Skeletal muscle cell (primary cell): ENCODE measurements around the gene FSTL1.

Experiments
- DNase-seq: peaks from one replicate; pipeline ENCODE4 v3.0.0-alpha.2; 2010; ENCODE audit warnings: low read depth
- H3K4me3 ChIP-seq: 2 replicates; pipeline ENCODE4 v1.5.1; 2011; ENCODE audit warnings: low read depth, mild to moderate bottlenecking, control low read depth, low read length, moderate library complexity

Gene FSTL1

GRCh38 chr3:120420928-120421551 is 29.8 kb downstream of the FSTL1 start:
- DNase-seq = peak; percentile 51
- no peak overlapping the region for H3K4me3 ChIP-seq

GRCh38 chr3:120420360-120420759 is 30.4 kb downstream of the FSTL1 start:
- H3K4me3 ChIP-seq = no peak overlapping the region
- no peak for DNase-seq

- H3K4me3 ChIP-seq = no peak overlapping the region
- DNase-seq = no peak
Measured at GRCh38 chr3:120419797-120420196, 31.0 kb downstream of the FSTL1 start.

- no peak for DNase-seq
- H3K4me3 ChIP-seq = no peak overlapping the region
Measured at GRCh38 chr3:120418866-120419490, 31.8 kb downstream of the FSTL1 start.

GRCh38 chr3:120418446-120418845 is 32.3 kb downstream of the FSTL1 start:
- no peak for DNase-seq
- H3K4me3 ChIP-seq = no peak overlapping the region

- peak; percentile 96 for DNase-seq
- peak overlapping the region; percentile 9 for H3K4me3 ChIP-seq
Measured at GRCh38 chr3:120417272-120417911, 33.4 kb downstream of the FSTL1 start.

- no peak overlapping the region for H3K4me3 ChIP-seq
Measured at GRCh38 chr3:120416868-120417267, 33.9 kb downstream of the FSTL1 start.

GRCh38 chr3:120415756-120416155 is 35.0 kb downstream of the FSTL1 start:
- DNase-seq = no peak
- no peak overlapping the region for H3K4me3 ChIP-seq

More at GRCh38 chr3:120416868-120417267, 33.9 kb downstream of the FSTL1 start:
- DNase-seq = no peak

- no peak for DNase-seq
- no peak overlapping the region for H3K4me3 ChIP-seq
Measured at GRCh38 chr3:120410541-120410940, 40.3 kb downstream of the FSTL1 start.

GRCh38 chr3:120410116-120410515 is 40.7 kb downstream of the FSTL1 start:
- H3K4me3 ChIP-seq = no peak overlapping the region

GRCh38 chr3:120407508-120408287 is 43.1 kb downstream of the FSTL1 start:
- no peak for DNase-seq
- no peak overlapping the region for H3K4me3 ChIP-seq

More at GRCh38 chr3:120410116-120410515, 40.7 kb downstream of the FSTL1 start:
- DNase-seq = no peak

DNA sequence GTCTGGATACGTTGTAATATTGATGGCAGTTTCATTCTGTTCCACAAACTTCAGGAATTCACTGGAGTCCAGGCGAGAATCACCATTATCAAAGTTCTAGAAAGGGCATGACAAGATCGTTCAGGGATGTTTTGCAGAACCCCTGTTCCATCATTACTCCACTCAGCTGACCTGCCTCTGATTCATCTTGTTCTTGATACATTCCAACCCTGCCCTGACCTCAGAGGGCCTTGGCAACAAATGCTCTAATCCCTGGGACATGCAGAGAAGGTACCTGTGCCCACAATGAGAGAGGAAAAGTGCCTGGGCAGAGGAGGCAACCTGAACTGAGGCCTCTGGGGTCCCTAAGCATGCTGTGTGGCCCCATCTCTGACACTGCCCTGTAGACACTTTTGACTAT is 45.9 kb downstream of the FSTL1 start:
- H3K4me3 ChIP-seq = no peak overlapping the region
- no peak for DNase-seq

GRCh38 chr3:120402257-120402656 is 48.5 kb downstream of the FSTL1 start:
- no peak for DNase-seq
- H3K4me3 ChIP-seq = no peak overlapping the region

GRCh38 chr3:120399372-120399771 is 51.4 kb downstream of the FSTL1 start:
- no peak for DNase-seq
- no peak overlapping the region for H3K4me3 ChIP-seq

DNA sequence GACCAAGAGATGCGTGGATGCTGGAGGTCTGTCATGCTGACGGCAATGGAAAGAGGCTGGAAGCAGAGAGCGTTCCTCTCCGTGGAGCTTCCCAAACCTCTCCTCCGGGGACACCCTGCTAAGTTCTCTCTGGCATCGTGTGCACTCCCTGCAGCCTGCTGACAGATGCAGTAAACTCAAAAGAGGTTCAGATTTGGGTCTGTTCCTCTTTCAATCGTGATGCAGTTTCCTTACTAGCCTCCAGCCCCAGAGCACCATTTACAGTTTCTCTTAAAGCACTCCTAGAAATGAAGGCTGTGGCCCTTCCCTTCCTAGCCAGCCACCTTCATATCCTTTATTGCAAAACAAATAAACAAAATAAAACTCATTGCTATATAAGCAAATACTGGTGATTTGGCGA is 54.3 kb downstream of the FSTL1 start:
- DNase-seq = no peak

GRCh38 chr3:120394347-120394746 is 56.4 kb downstream of the FSTL1 start:
- DNase-seq = no peak
- H3K4me3 ChIP-seq = no peak overlapping the region

More for the DNA sequence above, 54.3 kb downstream of the FSTL1 start:
- H3K4me3 ChIP-seq = no peak overlapping the region

DNA sequence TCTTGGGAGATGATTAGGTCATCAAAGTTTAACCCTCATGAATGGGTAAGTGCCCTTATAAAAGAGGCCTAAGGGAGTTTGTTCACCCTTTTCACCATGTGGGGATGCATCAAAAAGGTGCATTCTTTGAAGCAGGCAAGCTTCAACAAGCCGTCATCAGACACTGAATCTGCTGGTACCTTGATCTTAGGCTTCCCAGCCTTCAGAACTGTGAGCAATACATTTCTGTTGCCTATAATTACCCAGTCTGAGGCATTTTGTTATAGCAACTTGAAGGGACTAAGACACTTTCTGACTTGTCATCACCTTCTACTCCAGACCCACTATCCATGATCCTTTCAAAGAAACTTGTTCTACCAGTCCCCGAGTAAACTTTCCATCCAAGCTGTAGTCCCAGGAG is 57.0 kb downstream of the FSTL1 start:
- H3K4me3 ChIP-seq = no peak overlapping the region
- no peak for DNase-seq

- no peak overlapping the region for H3K4me3 ChIP-seq
- DNase-seq = no peak
Measured at GRCh38 chr3:120393243-120393642, 57.5 kb downstream of the FSTL1 start.

DNA sequence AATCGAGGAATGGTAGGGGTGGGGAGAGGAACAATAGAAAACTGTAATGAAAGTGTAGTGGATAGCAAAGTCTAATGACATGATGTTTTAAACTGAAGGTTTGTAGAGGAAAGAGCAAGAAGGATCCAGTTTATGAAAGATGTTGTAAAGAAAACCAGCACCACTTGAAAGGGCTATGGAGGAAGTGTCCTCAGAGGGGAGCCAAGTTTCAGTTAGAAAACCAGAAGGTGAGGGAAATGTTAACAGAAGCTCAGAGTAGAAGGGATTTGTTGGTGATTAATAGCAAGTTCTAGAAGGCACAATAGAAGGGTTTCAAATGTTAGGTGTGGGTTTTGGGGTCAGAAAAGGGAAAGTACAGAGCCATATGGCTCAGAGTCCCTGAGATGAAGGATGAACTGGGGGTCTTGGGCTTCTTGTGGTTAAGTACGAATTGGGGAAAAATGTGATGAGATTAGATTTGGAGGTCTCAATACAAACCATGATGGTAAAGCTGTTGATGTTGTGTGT is 67.8 kb downstream of the FSTL1 start:
- no peak overlapping the region for H3K4me3 ChIP-seq
- no peak for DNase-seq

DNA sequence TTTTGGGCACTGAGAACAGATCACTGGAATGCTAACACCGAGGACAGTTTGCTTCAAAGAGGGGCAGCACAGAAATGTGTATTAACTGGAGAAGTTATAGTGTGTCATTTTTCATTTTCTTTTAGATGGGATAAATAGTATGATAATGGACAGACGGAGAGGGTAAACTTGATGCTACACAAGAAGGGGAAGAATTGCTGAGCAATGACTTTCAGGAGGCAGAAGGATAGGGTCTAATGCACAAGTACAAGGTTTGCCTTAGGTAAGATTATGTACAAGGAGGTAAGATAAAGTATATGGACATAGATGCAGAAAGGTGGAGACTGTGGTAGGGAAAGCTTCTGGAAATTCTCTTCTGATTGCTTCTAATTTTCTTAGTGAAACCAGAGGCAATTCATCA is 69.3 kb downstream of the FSTL1 start:
- no peak for DNase-seq
- no peak overlapping the region for H3K4me3 ChIP-seq
